AG09319 (cell line): ENCODE results near the gene KIRREL3.

ENCODE experiments used
- DNase-seq: peaks from one replicate; pipeline ENCODE4 v3.0.0-alpha.2; 2010; ENCODE audit warnings: low read depth; ENCODE audit errors: extremely low read depth
- CTCF ChIP-seq: IDR thresholded peaks from 2 replicates; pipeline ENCODE4 v1.5.1; 2011; ENCODE audit warnings: low read depth, mild to moderate bottlenecking, inconsistent platforms, low read length, moderate library complexity

Gene KIRREL3

GRCh38 chr11:126408496-126408895, 592.1 kb downstream of the KIRREL3 start:
- no peak for TF ChIP-seq CTCF
- DNase-seq: no peak

- TF ChIP-seq CTCF: no peak
Observed at GRCh38 chr11:126407682-126408288, 592.8 kb downstream of the KIRREL3 start.

GRCh38 chr11:126407101-126407521, 593.5 kb downstream of the KIRREL3 start:
- TF ChIP-seq CTCF: no peak
- DNase-seq: no peak

More at GRCh38 chr11:126407682-126408288, 592.8 kb downstream of the KIRREL3 start:
- DNase-seq: no peak

- DNase-seq: no peak
- TF ChIP-seq CTCF: no peak
Observed at GRCh38 chr11:126406368-126406767, 594.2 kb downstream of the KIRREL3 start.

- TF ChIP-seq CTCF: no peak
- no peak for DNase-seq
Observed at GRCh38 chr11:126405906-126406305, 594.7 kb downstream of the KIRREL3 start.

- DNase-seq: no peak
- TF ChIP-seq CTCF: no peak
Observed at GRCh38 chr11:126405374-126405773, 595.2 kb downstream of the KIRREL3 start.

GRCh38 chr11:126404367-126404766, 596.2 kb downstream of the KIRREL3 start:
- no peak for TF ChIP-seq CTCF
- DNase-seq: no peak
